ENCODE measurements around the gene CKAP5.

The CKAP5 gene

DNA sequence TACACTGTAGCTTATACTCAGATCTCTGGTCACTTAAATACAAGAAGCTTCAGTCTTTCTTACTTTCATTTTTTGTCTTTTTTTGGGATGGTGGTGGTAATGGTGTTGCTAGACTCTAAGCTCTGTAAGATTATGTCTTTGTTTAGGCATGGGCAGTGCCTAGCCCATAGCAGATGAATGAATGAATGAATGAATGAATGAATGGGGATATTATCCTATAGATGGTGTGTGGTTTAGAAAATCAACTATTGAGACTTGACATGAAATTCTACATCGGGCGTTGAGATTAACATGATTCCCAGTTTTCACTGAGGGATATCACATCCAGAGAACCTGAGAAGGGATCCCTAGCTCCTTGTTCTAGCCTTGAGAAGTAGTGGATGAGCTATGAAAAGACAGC lies 9.8 kb upstream of the CKAP5 start (continued):
- TF ChIP-seq, protein P1, sequence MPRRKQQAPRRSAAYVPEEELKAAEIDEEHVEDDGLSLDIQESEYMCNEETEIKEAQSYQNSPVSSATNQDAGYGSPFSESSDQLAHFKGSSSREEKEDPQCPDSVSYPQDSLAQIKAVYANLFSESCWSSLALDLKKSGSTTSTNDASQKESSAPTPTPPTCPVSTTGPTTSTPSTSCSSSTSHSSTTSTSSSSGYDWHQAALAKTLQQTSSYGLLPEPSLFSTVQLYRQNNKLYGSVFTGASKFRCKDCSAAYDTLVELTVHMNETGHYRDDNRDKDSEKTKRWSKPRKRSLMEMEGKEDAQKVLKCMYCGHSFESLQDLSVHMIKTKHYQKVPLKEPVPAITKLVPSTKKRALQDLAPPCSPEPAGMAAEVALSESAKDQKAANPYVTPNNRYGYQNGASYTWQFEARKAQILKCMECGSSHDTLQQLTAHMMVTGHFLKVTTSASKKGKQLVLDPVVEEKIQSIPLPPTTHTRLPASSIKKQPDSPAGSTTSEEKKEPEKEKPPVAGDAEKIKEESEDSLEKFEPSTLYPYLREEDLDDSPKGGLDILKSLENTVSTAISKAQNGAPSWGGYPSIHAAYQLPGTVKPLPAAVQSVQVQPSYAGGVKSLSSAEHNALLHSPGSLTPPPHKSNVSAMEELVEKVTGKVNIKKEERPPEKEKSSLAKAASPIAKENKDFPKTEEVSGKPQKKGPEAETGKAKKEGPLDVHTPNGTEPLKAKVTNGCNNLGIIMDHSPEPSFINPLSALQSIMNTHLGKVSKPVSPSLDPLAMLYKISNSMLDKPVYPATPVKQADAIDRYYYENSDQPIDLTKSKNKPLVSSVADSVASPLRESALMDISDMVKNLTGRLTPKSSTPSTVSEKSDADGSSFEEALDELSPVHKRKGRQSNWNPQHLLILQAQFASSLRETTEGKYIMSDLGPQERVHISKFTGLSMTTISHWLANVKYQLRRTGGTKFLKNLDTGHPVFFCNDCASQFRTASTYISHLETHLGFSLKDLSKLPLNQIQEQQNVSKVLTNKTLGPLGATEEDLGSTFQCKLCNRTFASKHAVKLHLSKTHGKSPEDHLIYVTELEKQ (tag by site-specific recombination; IDR thresholded peaks at IDR 0.05; ENCODE audit: borderline replicate concordance) = no peak
- TF ChIP-seq SP3 (tag by site-specific recombination; IDR thresholded peaks at IDR 0.05) (no peak), ATF2 (tag by site-specific recombination; IDR thresholded peaks at IDR 0.05; ENCODE audit: low read depth) (no peak), ZNF549 (tag by site-specific recombination; IDR thresholded peaks at IDR 0.05) (no peak), REPIN1 (tag by site-specific recombination; IDR thresholded peaks at IDR 0.05; ENCODE audit: low read depth) (no peak), GFI1B (tag by site-specific recombination; IDR thresholded peaks at IDR 0.05) (no peak), ZNF791 (tag by site-specific recombination; IDR thresholded peaks at IDR 0.05) (no peak), MYNN (tag by site-specific recombination; IDR thresholded peaks at IDR 0.05; ENCODE audit: borderline replicate concordance) (no peak), ZNF747 (tag by site-specific recombination; IDR thresholded peaks at IDR 0.05) (no peak), HOXC10 (CRISPR knock-in tag; IDR thresholded peaks at IDR 0.05) (no peak), ZFP69B (tag by site-specific recombination; IDR thresholded peaks at IDR 0.05) (no peak), ZNF239 (tag by site-specific recombination; IDR thresholded peaks at IDR 0.05) (no peak)

GRCh38 chr11:46855167-46855566 lies 9.1 kb upstream of the CKAP5 start:
- Histone ChIP-seq H3K27ac (ENCODE audit: extremely low read depth, low read depth, low read length) (no peak overlapping the region), H3K4me3 (ENCODE audit: low read depth, low read length) (no peak overlapping the region), H3K4me1 (ENCODE audit: control insufficient read depth, insufficient read depth, low read length) (no peaks in the 10 kb centered on the region), H3K36me3 (ENCODE audit: control insufficient read depth in 2 of 2, insufficient read depth in 1 of 2, low read length in 2 of 2) (peaks cover 0 to 31% of the 10 kb centered on the region in 2 experiments; a peak in 1 of 3 replicates), H3K9me3 (ENCODE audit: control insufficient read depth, insufficient read depth, low read depth, low read length) (no peaks in the 10 kb centered on the region)
- ChIA-PET POLR2A (no interaction called here), CTCF (no interaction called here)
- TF ChIP-seq GFI1B (tag by site-specific recombination; IDR thresholded peaks at IDR 0.05) (no peak), ZNF394 (tag by site-specific recombination; IDR thresholded peaks at IDR 0.05; ENCODE audit: borderline replicate concordance) (no peak), ZNF555 (tag by site-specific recombination; conservative IDR thresholded peaks at IDR 0.05) (no peak), ZNF37A (tag by site-specific recombination; IDR thresholded peaks at IDR 0.05) (no peak), ATF2 (tag by site-specific recombination; IDR thresholded peaks at IDR 0.05; ENCODE audit: low read depth) (no peak), ZNF626 (tag by site-specific recombination; IDR thresholded peaks at IDR 0.05) (no peak), ZNF239 (tag by site-specific recombination; IDR thresholded peaks at IDR 0.05) (no peak), ZNF416 (tag by site-specific recombination; IDR thresholded peaks at IDR 0.05) (no peak), ZNF664 (tag by site-specific recombination; IDR thresholded peaks at IDR 0.05) (no peak), ZNF518A (tag by site-specific recombination; conservative IDR thresholded peaks at IDR 0.05; ENCODE audit: low read depth) (no peak), ZNF670 (tag by site-specific recombination; IDR thresholded peaks at IDR 0.05; ENCODE audit: low read depth) (no peak), ZNF324 (tag by site-specific recombination; IDR thresholded peaks at IDR 0.05) (no peak), ZNF221 (tag by site-specific recombination; IDR thresholded peaks at IDR 0.05; ENCODE audit: borderline replicate concordance) (no peak)
- TF ChIP-seq, protein P2, sequence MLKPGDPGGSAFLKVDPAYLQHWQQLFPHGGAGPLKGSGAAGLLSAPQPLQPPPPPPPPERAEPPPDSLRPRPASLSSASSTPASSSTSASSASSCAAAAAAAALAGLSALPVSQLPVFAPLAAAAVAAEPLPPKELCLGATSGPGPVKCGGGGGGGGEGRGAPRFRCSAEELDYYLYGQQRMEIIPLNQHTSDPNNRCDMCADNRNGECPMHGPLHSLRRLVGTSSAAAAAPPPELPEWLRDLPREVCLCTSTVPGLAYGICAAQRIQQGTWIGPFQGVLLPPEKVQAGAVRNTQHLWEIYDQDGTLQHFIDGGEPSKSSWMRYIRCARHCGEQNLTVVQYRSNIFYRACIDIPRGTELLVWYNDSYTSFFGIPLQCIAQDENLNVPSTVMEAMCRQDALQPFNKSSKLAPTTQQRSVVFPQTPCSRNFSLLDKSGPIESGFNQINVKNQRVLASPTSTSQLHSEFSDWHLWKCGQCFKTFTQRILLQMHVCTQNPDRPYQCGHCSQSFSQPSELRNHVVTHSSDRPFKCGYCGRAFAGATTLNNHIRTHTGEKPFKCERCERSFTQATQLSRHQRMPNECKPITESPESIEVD (tag by site-specific recombination; IDR thresholded peaks at IDR 0.05) = no peak

Data from HEK293 (cell line).